ENCODE measurements around the gene AP1M1.

- no peak for TF ChIP-seq CTCF (IDR thresholded peaks at IDR 0.05; ENCODE audit: low read depth, low read length, poor library complexity, severe bottlenecking)
- no peak for TF ChIP-seq EZH2phosphoT487 (IDR thresholded peaks at IDR 0.05; ENCODE audit: borderline replicate concordance, low read length)
These were observed 11.3 kb downstream of the AP1M1 start for GRCh38 chr19:16208847-16209665.
